ENCODE data around the gene MAPK1. TPM values are rescaled to one million over a fixed set of nuclear protein-coding genes. Genes with fewer than 3 reads are reported as not detected.
"Not testable (repeated sequence)": the region's sequence is repeated elsewhere in the genome, so short reads cannot be mapped to it uniquely, and the experiment has no call there.

The MAPK1 gene
- total RNA-seq, 1 donor = 74.2 TPM

DNA sequence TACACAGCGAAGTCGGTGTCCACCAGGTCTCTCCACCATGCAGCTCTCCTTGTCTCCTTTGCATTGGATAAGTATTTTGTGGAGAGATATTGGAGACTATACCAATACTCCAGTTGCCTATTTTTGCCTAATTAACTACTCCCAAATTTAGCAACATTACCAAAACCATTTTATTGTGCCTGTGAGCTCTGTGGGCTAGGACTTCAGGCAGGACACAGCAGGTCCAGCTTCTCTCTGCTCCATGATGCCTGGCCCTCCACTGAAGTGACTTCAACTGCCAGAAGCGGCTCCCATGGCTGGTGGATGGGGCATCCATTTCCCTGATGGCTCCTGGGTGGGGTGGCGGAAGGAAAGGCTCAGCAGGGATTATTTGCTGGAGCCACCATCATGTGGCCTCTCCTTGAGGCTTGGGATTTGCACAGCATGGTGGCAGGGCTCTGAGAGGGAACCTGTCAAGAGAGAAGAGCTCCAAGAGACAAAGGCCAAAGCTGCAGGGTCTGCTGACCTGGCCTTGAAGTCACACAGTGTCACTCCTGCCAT is 36.9 kb upstream of the MAPK1 start:
- TF ChIP-seq, protein P1, sequence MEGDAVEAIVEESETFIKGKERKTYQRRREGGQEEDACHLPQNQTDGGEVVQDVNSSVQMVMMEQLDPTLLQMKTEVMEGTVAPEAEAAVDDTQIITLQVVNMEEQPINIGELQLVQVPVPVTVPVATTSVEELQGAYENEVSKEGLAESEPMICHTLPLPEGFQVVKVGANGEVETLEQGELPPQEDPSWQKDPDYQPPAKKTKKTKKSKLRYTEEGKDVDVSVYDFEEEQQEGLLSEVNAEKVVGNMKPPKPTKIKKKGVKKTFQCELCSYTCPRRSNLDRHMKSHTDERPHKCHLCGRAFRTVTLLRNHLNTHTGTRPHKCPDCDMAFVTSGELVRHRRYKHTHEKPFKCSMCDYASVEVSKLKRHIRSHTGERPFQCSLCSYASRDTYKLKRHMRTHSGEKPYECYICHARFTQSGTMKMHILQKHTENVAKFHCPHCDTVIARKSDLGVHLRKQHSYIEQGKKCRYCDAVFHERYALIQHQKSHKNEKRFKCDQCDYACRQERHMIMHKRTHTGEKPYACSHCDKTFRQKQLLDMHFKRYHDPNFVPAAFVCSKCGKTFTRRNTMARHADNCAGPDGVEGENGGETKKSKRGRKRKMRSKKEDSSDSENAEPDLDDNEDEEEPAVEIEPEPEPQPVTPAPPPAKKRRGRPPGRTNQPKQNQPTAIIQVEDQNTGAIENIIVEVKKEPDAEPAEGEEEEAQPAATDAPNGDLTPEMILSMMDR (IDR thresholded peaks at IDR 0.05; ENCODE audit: insufficient read depth, low read length) = no peak
- no peak overlapping the region for H3K4me3 ChIP-seq (ENCODE audit: low read depth, low read length)
- DNase-seq (ENCODE audit: low read depth) = no peak

- H3K4me3 ChIP-seq (ENCODE audit: low read depth, low read length) = no peak overlapping the region
- TF ChIP-seq, protein P1 (IDR thresholded peaks at IDR 0.05; ENCODE audit: insufficient read depth, low read length) = no peak
- no peak for DNase-seq (ENCODE audit: low read depth)
Observed at GRCh38 chr22:21903283-21903682, 35.8 kb upstream of the MAPK1 start.

GRCh38 chr22:21902296-21903087 is 35.0 kb upstream of the MAPK1 start:
- no peak overlapping the region for H3K4me3 ChIP-seq (ENCODE audit: low read depth, low read length)
- DNase-seq (ENCODE audit: low read depth) = no peak

DNA sequence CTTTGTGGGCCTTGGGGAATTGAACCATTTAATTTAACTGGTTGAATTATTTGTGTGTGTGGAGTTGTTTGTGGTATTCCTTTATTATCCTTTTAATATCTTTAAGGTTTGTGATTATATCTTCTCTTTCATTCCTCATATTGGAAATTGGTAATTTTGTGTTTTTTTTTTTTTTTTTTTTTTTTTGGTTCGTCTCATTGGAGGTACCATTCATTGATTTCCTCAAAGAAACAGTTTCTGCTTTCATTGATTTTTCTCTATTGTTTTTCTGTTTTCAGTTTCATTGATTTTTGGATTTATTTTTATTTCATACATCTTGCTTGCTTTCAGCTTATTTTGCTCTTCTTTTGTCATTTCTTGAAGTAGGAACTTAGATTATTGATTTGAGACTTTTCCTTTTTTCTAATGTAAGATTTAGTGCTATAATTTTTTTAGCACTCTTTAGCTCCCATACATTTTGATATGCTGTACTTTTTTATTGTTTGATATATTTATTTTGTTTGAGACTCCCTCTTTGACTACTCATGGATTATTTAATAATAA is 31.0 kb upstream of the MAPK1 start:
- H3K4me3 ChIP-seq (ENCODE audit: low read depth, low read length) = no peak overlapping the region
- TF ChIP-seq, protein P1 (IDR thresholded peaks at IDR 0.05; ENCODE audit: insufficient read depth, low read length) = no peak
- DNase-seq (ENCODE audit: low read depth) = no peak

More at GRCh38 chr22:21902296-21903087, 35.0 kb upstream of the MAPK1 start:
- TF ChIP-seq, protein P1 (IDR thresholded peaks at IDR 0.05; ENCODE audit: insufficient read depth, low read length) = no peak

DNA sequence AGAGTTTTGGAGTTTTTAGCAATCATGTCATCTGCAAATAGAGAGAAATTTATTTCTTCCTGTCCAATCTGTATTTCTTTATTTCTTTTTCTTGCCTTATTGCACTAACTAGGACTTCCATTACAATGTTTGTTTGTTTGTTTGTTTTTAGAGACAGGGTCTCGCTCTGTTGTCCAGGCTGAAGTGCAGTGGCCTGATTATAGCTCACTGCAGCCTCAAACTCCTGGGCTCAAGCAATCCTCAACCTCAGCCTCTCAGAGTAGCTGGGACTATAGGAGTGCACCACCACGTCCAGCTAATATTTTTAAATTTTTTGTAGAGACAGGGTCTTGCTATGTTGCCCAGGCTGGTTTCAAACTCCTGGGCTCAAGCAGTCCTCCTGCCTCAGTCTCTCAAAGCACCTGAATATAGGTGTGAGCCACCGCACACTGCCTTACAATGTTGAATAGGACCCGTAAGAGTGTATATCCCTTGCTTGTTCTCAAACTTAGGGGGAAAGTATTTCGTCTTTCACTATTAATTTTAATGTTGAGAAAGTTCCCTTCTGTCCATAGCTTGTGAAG is 29.6 kb upstream of the MAPK1 start:
- no peak for DNase-seq (ENCODE audit: low read depth)
- TF ChIP-seq, protein P1 (IDR thresholded peaks at IDR 0.05; ENCODE audit: insufficient read depth, low read length) = no peak
- no peak overlapping the region for H3K4me3 ChIP-seq (ENCODE audit: low read depth, low read length)

DNA sequence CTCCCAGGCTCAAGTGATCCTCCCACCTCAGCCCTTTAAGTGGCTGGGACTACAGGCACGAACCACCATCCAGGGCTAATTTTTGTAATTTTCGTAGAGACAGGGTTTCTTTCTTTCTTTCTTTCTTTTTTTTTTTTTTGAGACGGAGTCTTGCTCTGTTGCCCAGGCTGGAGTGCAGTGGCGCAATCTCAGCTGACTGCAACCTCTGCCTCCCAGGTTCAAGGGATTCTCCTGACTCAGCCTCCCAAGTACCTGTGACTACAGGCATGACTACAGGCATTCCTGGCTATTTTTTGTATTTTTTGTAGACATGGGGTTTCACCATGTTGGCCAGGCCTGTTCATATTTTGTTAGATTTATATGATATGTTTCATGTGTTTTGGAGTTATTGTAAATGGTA is 28.8 kb upstream of the MAPK1 start:
- DNase-seq (ENCODE audit: low read depth); H3K4me3 ChIP-seq (ENCODE audit: low read depth, low read length): not testable (repeated sequence)

DNA sequence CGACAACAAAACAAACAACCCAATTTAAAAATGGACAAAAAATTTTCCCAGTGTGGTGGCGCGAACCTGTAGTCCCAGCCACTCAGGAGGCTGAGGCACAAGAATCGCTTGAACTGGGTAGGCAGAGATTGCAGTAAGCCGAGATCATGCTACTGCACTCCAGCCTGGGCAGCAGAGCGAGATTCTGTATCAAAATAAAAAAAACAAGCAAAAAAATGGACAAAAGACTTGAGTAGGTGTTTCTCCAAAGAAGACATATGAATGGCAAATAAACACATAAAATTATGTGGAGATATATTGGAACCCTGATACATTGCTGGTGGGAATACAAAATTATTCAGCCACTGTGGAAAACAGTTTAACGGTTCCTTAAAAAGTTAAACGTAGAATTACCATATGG is 27.4 kb upstream of the MAPK1 start:
- no peak for DNase-seq (ENCODE audit: low read depth)
- no peak overlapping the region for H3K4me3 ChIP-seq (ENCODE audit: low read depth, low read length)
- TF ChIP-seq, protein P1 (IDR thresholded peaks at IDR 0.05; ENCODE audit: insufficient read depth, low read length) = no peak

All from fibroblast of the aortic adventitia (primary cell).